Natural killer cell treated with Interleukin-12 subunit alpha and Interleukin-12 subunit beta and Interleukin-15 and Interleukin-18, amount 100 ng/mL, for 72 hours (primary cell): ENCODE measurements around the gene CHST12. TPM values are rescaled to one million over a fixed set of nuclear protein-coding genes. Genes with fewer than 3 reads are reported as not detected.
A peak's percentile ranks its signal among the peaks of the same experiment; 100 is the strongest.

ENCODE experiments used
- ATAC-seq, 2 donors: fragments of 150-1000 bp; cut with Tn5 transposase in 1 of 2; sonication (Bioruptor Pico), chemical (Tn5 transposase) in 1 of 2; 2 replicates each; pipeline ENCODE4 v1.10.0; 2021
- DNase-seq: peaks from one replicate; pipeline ENCODE4 v3.0.0; 2022; ENCODE audit warnings: low spot score
- H3K27ac Mint-ChIP-seq, 2 donors: 1 replicate in 1 of 2; 2 replicates in 1 of 2; pipeline ENCODE4 v1.8.0; 2022; ENCODE audit warnings: mixed read lengths in 2 of 2, mild to moderate bottlenecking in 1 of 2, moderate library complexity in 1 of 2
- H3K27me3 Mint-ChIP-seq, 2 donors: 1 replicate in 1 of 2; 2 replicates in 1 of 2; pipeline ENCODE4 v1.8.0; 2022; ENCODE audit warnings: mixed read lengths in 2 of 2
- H3K36me3 Mint-ChIP-seq: one replicate; pipeline ENCODE4 v1.8.0; 2022; ENCODE audit warnings: mixed read lengths
- H3K4me1 Mint-ChIP-seq, 2 donors: 1 replicate in 1 of 2; 2 replicates in 1 of 2; pipeline ENCODE4 v1.8.0; 2022; ENCODE audit warnings: low read depth in 2 of 2, mixed read lengths in 2 of 2, mild to moderate bottlenecking in 1 of 2
- H3K4me3 Mint-ChIP-seq: one replicate; pipeline ENCODE4 v1.8.0; 2022; ENCODE audit warnings: mixed read lengths
- H3K9me3 Mint-ChIP-seq: 2 replicates; pipeline ENCODE4 v1.8.0; 2022; ENCODE audit warnings: mixed read lengths
- total RNA-seq, 2 donors: library from RNA; stranded (reverse); gene quantifications; one replicate each; pipeline ENCODE4 v1.2.3, GENCODE V29; 2022

Gene CHST12
- total RNA-seq, 2 donors from 2014 or later, result 29.6 to 31.7 TPM

GRCh38 chr7:2420216-2420933, 17.0 kb downstream of the CHST12 start:
- H3K36me3 Mint-ChIP-seq, result no peaks in the 10 kb centered on the region
- H3K9me3 Mint-ChIP-seq, result no peaks in the 10 kb centered on the region
- H3K27ac Mint-ChIP-seq, result peak overlapping the region; percentile 31 to 62
- DNase-seq (no peak), ATAC-seq (peak in 1 of 2 donors; percentile 68)
- peak overlapping the region; percentile 60 for H3K4me3 Mint-ChIP-seq
- peaks cover 38 to 41% of the 10 kb centered on the region in 2 donors for H3K4me1 Mint-ChIP-seq
- no peaks in the 10 kb centered on the region for H3K27me3 Mint-ChIP-seq

GRCh38 chr7:2421943-2422310, 18.5 kb downstream of the CHST12 start:
- Mint-ChIP-seq H3K27me3 (no peaks in the 10 kb centered on the region), H3K36me3 (no peaks in the 10 kb centered on the region), H3K27ac (no peak overlapping the region), H3K9me3 (no peaks in the 10 kb centered on the region), H3K4me1 (peaks cover 38 to 46% of the 10 kb centered on the region in 2 donors), H3K4me3 (no peak overlapping the region)
- ATAC-seq (no peak), DNase-seq (no peak)

- Mint-ChIP-seq H3K27ac (peak overlapping the region; percentile 2 to 44), H3K9me3 (peaks cover under 1% of the 10 kb centered on the region), H3K36me3 (peaks cover under 1% of the 10 kb centered on the region), H3K27me3 (no peaks in the 10 kb centered on the region), H3K4me1 (peaks cover 42 to 45% of the 10 kb centered on the region in 2 donors), H3K4me3 (no peak overlapping the region)
- DNase-seq (no peak), ATAC-seq (no peak)
Observed at GRCh38 chr7:2425749-2426148, 22.3 kb downstream of the CHST12 start.

GRCh38 chr7:2431260-2431867, 28.0 kb downstream of the CHST12 start:
- H3K36me3 Mint-ChIP-seq, result peaks cover 6% of the 10 kb centered on the region
- no peaks in the 10 kb centered on the region for H3K27me3 Mint-ChIP-seq
- DNase-seq, result no peak
- peaks cover 47 to 54% of the 10 kb centered on the region in 2 donors for H3K4me1 Mint-ChIP-seq
- no peak overlapping the region for H3K27ac Mint-ChIP-seq
- ATAC-seq, result peak; percentile 71 to 81
- H3K9me3 Mint-ChIP-seq, result peaks cover 4% of the 10 kb centered on the region
- no peak overlapping the region for H3K4me3 Mint-ChIP-seq

GRCh38 chr7:2432910-2433712, 29.7 kb downstream of the CHST12 start:
- ATAC-seq (no peak), DNase-seq (no peak)
- no peaks in the 10 kb centered on the region for H3K27me3 Mint-ChIP-seq
- peaks cover 42 to 52% of the 10 kb centered on the region in 2 donors for H3K4me1 Mint-ChIP-seq
- peaks cover 6% of the 10 kb centered on the region for H3K36me3 Mint-ChIP-seq
- peaks cover 4% of the 10 kb centered on the region for H3K9me3 Mint-ChIP-seq
- no peak overlapping the region for H3K4me3 Mint-ChIP-seq
- no peak overlapping the region for H3K27ac Mint-ChIP-seq

GRCh38 chr7:2433713-2434550, 30.5 kb downstream of the CHST12 start:
- H3K27me3 Mint-ChIP-seq, result no peaks in the 10 kb centered on the region
- ATAC-seq, result no peak
- peaks cover 34 to 53% of the 10 kb centered on the region in 2 donors for H3K4me1 Mint-ChIP-seq
- H3K9me3 Mint-ChIP-seq, result peaks cover 4% of the 10 kb centered on the region
- H3K4me3 Mint-ChIP-seq, result no peak overlapping the region
- no peak overlapping the region for H3K27ac Mint-ChIP-seq
- no peak for DNase-seq
- peaks cover 6% of the 10 kb centered on the region for H3K36me3 Mint-ChIP-seq

GRCh38 chr7:2435146-2435545, 31.7 kb downstream of the CHST12 start:
- ATAC-seq, result no peak
- H3K27ac Mint-ChIP-seq, result peak overlapping the region in 1 of 2 donors; percentile 60
- H3K4me1 Mint-ChIP-seq, result peaks cover 26 to 47% of the 10 kb centered on the region in 2 donors
- peaks cover 6% of the 10 kb centered on the region for H3K36me3 Mint-ChIP-seq
- H3K4me3 Mint-ChIP-seq, result no peak overlapping the region
- peaks cover 4% of the 10 kb centered on the region for H3K9me3 Mint-ChIP-seq
- H3K27me3 Mint-ChIP-seq, result no peaks in the 10 kb centered on the region
- DNase-seq, result no peak

- no peak overlapping the region for H3K4me3 Mint-ChIP-seq
- no peaks in the 10 kb centered on the region for H3K9me3 Mint-ChIP-seq
- H3K4me1 Mint-ChIP-seq, result peaks cover 34 to 52% of the 10 kb centered on the region in 2 donors
- H3K27me3 Mint-ChIP-seq, result no peaks in the 10 kb centered on the region
- H3K27ac Mint-ChIP-seq, result peak overlapping the region in 1 of 2 donors; percentile 60
- no peak for ATAC-seq
- DNase-seq, result no peak
- no peaks in the 10 kb centered on the region for H3K36me3 Mint-ChIP-seq
Observed at GRCh38 chr7:2436341-2437104, 33.1 kb downstream of the CHST12 start.

- Mint-ChIP-seq H3K9me3 (no peaks in the 10 kb centered on the region), H3K4me1 (peaks cover 35 to 52% of the 10 kb centered on the region in 2 donors), H3K36me3 (no peaks in the 10 kb centered on the region), H3K27ac (no peak overlapping the region), H3K27me3 (no peaks in the 10 kb centered on the region), H3K4me3 (no peak overlapping the region)
- DNase-seq (no peak), ATAC-seq (no peak)
Observed at GRCh38 chr7:2437136-2437535, 33.7 kb downstream of the CHST12 start.

GRCh38 chr7:2437537-2438148, 34.2 kb downstream of the CHST12 start:
- no peaks in the 10 kb centered on the region for H3K27me3 Mint-ChIP-seq
- DNase-seq (no peak), ATAC-seq (no peak)
- no peaks in the 10 kb centered on the region for H3K36me3 Mint-ChIP-seq
- peaks cover 36 to 51% of the 10 kb centered on the region in 2 donors for H3K4me1 Mint-ChIP-seq
- H3K27ac Mint-ChIP-seq, result no peak overlapping the region
- no peak overlapping the region for H3K4me3 Mint-ChIP-seq
- H3K9me3 Mint-ChIP-seq, result no peaks in the 10 kb centered on the region

GRCh38 chr7:2438186-2438585, 34.8 kb downstream of the CHST12 start:
- ATAC-seq (no peak), DNase-seq (no peak)
- peak overlapping the region in 1 of 2 donors; percentile 67 for H3K27ac Mint-ChIP-seq
- H3K9me3 Mint-ChIP-seq, result no peaks in the 10 kb centered on the region
- H3K27me3 Mint-ChIP-seq, result no peaks in the 10 kb centered on the region
- no peak overlapping the region for H3K4me3 Mint-ChIP-seq
- H3K4me1 Mint-ChIP-seq, result peaks cover 36 to 51% of the 10 kb centered on the region in 2 donors
- no peaks in the 10 kb centered on the region for H3K36me3 Mint-ChIP-seq

GRCh38 chr7:2438775-2439174, 35.4 kb downstream of the CHST12 start:
- H3K4me3 Mint-ChIP-seq, result no peak overlapping the region
- H3K4me1 Mint-ChIP-seq, result peaks cover 36 to 51% of the 10 kb centered on the region in 2 donors
- peak overlapping the region in 1 of 2 donors; percentile 67 for H3K27ac Mint-ChIP-seq
- no peak for ATAC-seq
- no peaks in the 10 kb centered on the region for H3K27me3 Mint-ChIP-seq
- H3K9me3 Mint-ChIP-seq, result no peaks in the 10 kb centered on the region
- no peak for DNase-seq
- no peaks in the 10 kb centered on the region for H3K36me3 Mint-ChIP-seq
